Measurements from ENCODE around the gene PCSK2. TPM values are rescaled to one million over a fixed set of nuclear protein-coding genes. Genes with fewer than 3 reads are reported as not detected.

The PCSK2 gene
- polyA plus RNA-seq: 39.6 and 45.5 TPM in 2 replicates

GRCh38 chr20:17226410-17227218 lies at the start of gene PCSK2:
Gene PCSK2 (plus strand): TSS chr20:17227040. CDS start chr20:17227306, 266 bp downstream.

GRCh38 chr20:17530716-17531664 lies 304.1 kb downstream of the PCSK2 start, which contains the start of gene BFSP1:
Gene BFSP1 (minus strand): TSS chr20:17531379. CDS start chr20:17531329, 50 bp downstream.

Measured in Purkinje cell (primary cell).